ENCODE results near the gene LRIT2.
"Not testable (repeated sequence)": the region's sequence is repeated elsewhere in the genome, so short reads cannot be mapped to it uniquely, and the experiment has no call there.

Gene LRIT2

DNA sequence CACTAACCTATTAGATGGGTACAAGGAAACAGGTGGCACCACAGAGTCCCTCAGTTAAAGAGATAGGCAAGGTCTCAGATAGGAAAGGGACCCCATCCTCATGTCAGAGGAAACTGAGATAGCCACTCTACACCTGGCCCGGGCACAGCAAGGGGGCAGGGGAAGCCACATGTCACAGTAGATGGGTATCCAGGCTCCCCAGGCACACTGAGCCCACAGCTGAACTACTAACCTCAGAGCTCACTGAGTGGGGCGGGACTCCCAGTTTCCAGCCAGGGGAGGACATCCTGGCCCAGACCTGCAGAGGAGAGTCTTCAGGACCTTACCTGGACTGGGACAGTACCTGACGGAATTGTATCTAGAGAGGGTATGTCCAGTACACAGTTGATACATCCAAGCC is 34.7 kb downstream of the LRIT2 start:
- TF ChIP-seq, protein P1, sequence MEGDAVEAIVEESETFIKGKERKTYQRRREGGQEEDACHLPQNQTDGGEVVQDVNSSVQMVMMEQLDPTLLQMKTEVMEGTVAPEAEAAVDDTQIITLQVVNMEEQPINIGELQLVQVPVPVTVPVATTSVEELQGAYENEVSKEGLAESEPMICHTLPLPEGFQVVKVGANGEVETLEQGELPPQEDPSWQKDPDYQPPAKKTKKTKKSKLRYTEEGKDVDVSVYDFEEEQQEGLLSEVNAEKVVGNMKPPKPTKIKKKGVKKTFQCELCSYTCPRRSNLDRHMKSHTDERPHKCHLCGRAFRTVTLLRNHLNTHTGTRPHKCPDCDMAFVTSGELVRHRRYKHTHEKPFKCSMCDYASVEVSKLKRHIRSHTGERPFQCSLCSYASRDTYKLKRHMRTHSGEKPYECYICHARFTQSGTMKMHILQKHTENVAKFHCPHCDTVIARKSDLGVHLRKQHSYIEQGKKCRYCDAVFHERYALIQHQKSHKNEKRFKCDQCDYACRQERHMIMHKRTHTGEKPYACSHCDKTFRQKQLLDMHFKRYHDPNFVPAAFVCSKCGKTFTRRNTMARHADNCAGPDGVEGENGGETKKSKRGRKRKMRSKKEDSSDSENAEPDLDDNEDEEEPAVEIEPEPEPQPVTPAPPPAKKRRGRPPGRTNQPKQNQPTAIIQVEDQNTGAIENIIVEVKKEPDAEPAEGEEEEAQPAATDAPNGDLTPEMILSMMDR (IDR thresholded peaks at IDR 0.05; ENCODE audit: low read depth, low read length): no peak
- H3K4me3 ChIP-seq (replicated peaks in 1 of 2; ENCODE audit: low read depth in 2 of 2, low read length in 2 of 2): no peak overlapping the region
- DNase-seq (ENCODE audit: low read depth in 2 of 2): no peak

- H3K4me3 ChIP-seq (replicated peaks in 1 of 2; ENCODE audit: low read depth in 2 of 2, low read length in 2 of 2): no peak overlapping the region
- DNase-seq (ENCODE audit: low read depth in 2 of 2): no peak
- TF ChIP-seq, protein P1 (IDR thresholded peaks at IDR 0.05; ENCODE audit: low read depth, low read length): no peak
These were observed 36.5 kb downstream of the LRIT2 start for GRCh38 chr10:84188815-84189214.

GRCh38 chr10:84185526-84186175 is 39.7 kb downstream of the LRIT2 start:
- DNase-seq (ENCODE audit: low read depth in 2 of 2): no peak
- TF ChIP-seq, protein P1 (IDR thresholded peaks at IDR 0.05; ENCODE audit: low read depth, low read length): no peak
- H3K4me3 ChIP-seq (replicated peaks in 1 of 2; ENCODE audit: low read depth in 2 of 2, low read length in 2 of 2): no peak overlapping the region

GRCh38 chr10:84184517-84184916 is 40.8 kb downstream of the LRIT2 start:
- DNase-seq (ENCODE audit: low read depth in 2 of 2): no peak
- H3K4me3 ChIP-seq (replicated peaks in 1 of 2; ENCODE audit: low read depth in 2 of 2, low read length in 2 of 2): no peak overlapping the region
- TF ChIP-seq, protein P1 (IDR thresholded peaks at IDR 0.05; ENCODE audit: low read depth, low read length): no peak

GRCh38 chr10:84181631-84182030 is 43.7 kb downstream of the LRIT2 start:
- TF ChIP-seq, protein P1 (IDR thresholded peaks at IDR 0.05; ENCODE audit: low read depth, low read length): no peak
- no peak for DNase-seq (ENCODE audit: low read depth in 2 of 2)
- H3K4me3 ChIP-seq (replicated peaks in 1 of 2; ENCODE audit: low read depth in 2 of 2, low read length in 2 of 2): no peak overlapping the region

DNA sequence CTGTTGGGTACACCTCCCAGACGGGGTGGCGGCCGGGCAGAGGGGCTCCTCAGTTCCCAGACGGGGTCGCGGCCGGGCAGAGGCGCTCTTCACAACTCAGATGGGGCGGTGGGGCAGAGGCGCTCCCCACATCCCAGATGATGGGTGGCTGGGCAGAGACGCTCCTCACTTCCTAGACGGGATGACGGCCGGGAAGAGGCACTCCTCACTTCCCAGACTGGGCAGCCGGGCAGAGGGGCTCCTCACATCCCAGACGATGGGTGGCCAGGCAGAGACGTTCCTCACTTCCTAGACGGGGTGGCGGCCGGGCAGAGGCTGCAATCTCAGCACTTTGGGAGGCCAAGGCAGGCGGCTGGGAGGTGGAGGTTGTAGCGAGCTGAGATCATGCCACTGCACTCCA is 45.0 kb downstream of the LRIT2 start:
- DNase-seq (ENCODE audit: low read depth in 2 of 2); H3K4me3 ChIP-seq (replicated peaks in 1 of 2; ENCODE audit: low read depth in 2 of 2, low read length in 2 of 2): not testable (repeated sequence)

- TF ChIP-seq, protein P1 (IDR thresholded peaks at IDR 0.05; ENCODE audit: low read depth, low read length): no peak
- DNase-seq (ENCODE audit: low read depth in 2 of 2): peak; percentile 21 to 48
- H3K4me3 ChIP-seq (replicated peaks in 1 of 2; ENCODE audit: low read depth in 2 of 2, low read length in 2 of 2): no peak overlapping the region
These were observed 46.2 kb downstream of the LRIT2 start for GRCh38 chr10:84179059-84179710.

Data from cardiac fibroblast (primary cell).